Umbilical cord (tissue), 2 donors: ENCODE measurements around the gene KRTAP23-1. TPM values are rescaled to one million over a fixed set of nuclear protein-coding genes. Genes with fewer than 3 reads are reported as not detected.

Experiments used
- DNase-seq: peaks from one replicate; pipeline ENCODE4 v3.0.0-alpha.2; 2015; ENCODE audit warnings: low spot score
- total RNA-seq: library from RNA; depleted of rRNA; stranded (reverse); fragments of >200 nt; gene quantifications from one replicate; pipeline ENCODE4 v1.2.3, GENCODE V29; 2014; ENCODE audit warnings: low replicate concordance; ENCODE audit not compliant: insufficient read depth

KRTAP23-1 gene, protein sequence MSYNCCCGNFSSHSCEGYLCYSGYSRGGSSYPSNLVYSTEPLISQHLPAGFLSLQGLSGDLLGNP
- not detected for total RNA-seq

DNA sequence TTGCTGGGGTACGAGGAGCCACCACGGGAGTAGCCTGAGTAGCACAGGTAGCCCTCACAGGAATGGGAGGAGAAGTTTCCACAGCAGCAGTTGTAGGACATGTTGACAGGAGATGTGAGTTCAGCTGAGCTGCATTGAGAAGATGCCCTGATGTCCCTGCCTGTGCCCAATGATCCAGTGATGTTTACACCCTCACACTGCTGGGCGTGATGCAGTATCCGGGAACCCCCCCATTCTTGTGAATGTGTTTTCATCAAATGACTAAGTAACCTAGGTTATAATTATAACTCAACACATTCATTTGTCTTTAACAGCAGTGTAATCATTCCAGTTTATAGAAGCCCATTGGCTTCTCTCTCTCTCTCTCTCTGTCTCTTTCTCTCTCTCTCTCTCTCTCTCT lies at the start of gene KRTAP23-1:
Gene KRTAP23-1, minus strand, starts transcription at position 101 of the 400 bp plus-strand sequence. Its CDS starts 0 bp downstream, at position 101.
- DNase-seq, result no peak

DNA sequence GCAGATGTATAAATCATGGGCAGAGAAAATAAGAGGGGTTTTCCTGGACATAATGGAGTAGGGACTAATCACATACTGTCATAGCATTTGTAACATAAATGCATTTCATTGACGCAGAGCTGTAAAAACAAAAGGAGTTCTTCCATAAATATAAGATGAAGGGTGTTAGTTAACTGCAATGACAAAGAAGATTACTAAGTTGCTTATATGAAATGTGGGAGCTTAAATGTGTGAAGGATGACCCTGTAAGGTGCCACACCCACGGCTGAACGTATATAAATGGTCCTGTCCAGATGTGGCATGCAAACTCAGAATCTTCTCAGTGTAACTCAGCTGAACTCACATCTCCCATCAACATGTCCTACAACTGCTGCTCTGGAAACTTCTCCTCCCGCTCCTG lies 47.3 kb upstream of the KRTAP23-1 start, which contains the start of gene KRTAP13-1:
Gene KRTAP13-1, plus strand, starts transcription at position 301 of the 400 bp plus-strand sequence. Its CDS starts 56 bp downstream, at position 357.
- no peak for DNase-seq

DNA sequence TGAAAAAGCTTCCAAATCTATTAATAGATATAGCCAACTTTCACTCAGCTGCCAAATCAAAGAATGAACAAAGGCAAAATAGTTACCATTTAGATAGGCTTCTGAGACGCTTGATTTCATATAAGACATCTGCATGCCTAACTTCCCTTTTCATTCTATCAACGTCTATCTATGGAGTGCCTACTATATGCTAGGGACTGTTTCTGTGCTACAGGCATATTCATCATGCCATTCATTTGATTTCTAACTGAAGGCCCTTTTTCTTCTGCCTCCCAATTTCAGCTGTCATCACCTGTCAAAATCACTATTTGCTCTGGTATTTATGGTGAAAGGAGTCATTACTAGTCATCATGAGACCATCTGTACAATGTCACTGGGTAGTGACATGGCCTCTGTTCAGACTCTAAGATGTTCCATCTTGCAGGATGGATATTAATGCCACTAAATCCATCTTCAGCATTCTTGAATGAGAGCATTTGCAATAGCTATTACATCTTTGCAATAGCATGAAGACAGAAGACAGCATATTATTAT lies 43.2 kb upstream of the KRTAP23-1 start:
- DNase-seq, result peak; percentile 8

DNA sequence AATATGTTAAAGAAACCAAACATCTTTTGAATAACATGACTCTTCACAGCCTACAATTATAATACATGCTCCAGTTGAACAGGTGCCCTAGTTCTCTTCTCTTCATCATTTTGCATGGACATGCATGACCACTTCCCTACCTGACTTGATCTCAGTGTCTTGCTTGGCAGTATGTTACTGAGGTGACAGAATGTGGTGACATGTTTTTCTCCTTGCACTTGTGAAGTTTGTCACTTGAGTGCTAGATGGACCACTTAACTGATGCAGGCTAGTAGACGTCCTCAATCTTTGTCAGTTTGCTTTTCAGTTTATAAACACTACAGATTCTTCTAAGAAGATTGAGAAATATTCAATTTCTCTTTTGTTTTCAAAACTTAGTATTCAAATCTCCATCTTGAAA lies 33.8 kb upstream of the KRTAP23-1 start:
- DNase-seq, result no peak

DNA sequence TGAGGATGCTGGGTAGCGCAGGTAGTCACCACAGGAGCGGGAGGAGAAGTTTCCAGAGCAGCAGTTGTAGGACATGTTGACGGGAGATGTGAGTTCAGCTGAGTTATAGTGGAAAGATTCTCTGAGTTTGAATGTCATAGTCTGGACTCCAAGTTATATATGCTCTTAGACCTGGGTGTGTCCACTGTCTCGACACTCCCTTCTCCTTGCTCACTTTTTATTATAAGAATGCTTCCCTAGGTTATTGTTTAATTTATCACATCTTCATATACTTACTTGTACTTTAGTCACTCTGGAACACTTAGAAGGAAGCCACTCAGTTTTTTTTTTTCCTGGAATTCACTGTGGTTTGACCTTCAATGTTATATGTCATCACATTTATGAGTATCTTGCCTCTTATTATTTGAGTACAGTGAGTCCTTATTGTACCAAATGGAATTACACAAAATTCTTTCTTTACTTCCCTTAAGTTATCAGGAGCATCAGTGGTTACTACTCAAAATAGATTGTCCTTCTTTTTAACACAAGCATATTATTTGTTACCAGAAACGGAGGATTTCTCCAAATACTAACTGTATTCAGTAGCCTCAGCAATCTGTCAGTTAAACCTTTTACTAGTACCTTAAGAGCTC lies 23.8 kb upstream of the KRTAP23-1 start, which contains the start of gene KRTAP13-2:
Gene KRTAP13-2, minus strand, starts transcription at position 133 of the 632 bp plus-strand sequence. Its CDS starts 58 bp downstream, at position 75.
- DNase-seq, result no peak

DNA sequence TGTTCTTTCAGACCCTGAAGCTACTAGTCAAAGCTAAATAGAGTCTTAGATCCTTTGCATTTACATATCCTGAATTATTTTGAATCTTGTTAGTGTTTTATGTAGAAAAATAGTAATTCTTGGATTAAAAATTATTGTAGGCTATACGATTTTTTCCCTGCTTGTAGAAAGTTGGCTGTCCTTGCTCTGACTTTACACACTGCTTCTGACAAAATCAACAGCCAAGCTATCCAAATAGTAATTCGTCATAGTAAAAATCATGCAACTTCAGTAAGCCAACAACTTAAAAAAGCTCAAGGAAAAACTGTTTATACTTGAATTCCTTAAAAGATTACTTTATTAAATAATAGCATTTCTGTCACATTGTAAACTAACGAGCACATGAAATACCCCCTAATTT lies 7.5 kb upstream of the KRTAP23-1 start:
- no peak for DNase-seq

DNA sequence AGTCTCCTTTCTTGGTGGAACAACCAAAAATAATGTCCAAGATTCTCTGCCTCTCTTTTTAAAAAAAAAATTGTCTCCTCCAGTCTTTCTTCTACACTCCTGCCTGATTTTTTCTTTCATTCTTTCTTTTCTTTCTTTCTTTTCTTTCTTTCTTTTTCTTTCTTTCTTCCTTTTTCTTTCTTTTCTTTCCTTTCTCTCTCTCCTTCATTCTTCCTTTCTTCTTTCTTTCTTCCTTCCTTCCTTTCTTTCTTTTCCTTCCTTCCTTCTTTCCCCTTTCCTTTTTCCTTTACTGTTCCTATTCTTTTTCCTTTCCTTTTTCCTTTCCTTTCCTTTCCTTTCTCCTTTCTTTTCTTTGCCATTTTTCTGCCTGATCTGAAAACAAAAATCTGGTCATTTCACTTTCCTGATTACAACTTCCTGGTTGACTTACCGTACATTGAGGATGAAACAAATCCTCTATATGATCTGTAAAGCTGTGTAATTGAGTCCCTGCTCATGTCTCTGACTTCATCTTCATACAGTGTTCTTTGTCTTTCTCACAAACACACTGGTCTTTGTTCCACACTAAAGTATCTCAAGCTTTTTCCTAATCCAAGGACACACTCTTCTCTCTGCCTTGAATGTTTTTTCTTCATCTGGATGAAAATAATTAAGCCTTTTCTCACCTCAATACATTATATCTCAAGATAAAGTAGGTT lies 6.1 kb upstream of the KRTAP23-1 start:
- DNase-seq, result no peak

DNA sequence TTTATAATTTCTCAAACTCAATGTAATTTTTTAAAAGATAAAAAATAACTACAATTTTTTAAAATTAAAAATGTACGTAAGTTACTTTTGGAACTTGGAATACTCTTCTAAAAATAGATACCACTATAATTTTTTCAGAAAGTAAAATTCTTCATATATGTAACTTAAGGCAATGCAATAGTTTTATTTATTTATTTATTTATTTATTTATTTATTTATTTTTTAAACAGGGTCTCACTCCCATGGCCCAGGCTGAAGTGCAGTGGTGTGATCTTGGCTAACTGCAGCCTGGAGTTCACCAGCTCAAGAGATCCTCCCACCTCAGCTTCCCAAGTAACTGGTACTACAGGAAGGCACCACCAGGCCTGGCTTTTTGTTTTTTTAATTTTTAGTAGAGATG lies 3.1 kb upstream of the KRTAP23-1 start:
- no peak for DNase-seq

DNA sequence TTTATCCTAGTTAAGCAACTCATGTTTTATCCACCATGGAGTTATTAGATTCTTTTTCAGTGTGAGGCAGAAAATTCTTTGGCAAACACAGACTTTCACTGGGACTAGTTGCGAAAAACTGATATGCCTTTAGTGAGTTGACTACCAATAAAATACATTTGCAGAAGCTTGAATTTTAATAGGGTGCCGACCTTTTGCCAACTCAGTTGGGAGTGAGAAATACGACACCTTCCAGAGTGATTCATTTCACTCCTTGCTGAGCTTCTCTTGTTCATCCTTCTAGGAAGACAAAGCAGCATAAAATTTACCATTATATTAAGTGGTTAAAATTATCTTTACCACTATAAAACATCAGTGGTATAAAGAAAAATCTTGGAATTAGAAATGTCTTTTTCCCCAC lies 1.2 kb upstream of the KRTAP23-1 start:
- no peak for DNase-seq

DNA sequence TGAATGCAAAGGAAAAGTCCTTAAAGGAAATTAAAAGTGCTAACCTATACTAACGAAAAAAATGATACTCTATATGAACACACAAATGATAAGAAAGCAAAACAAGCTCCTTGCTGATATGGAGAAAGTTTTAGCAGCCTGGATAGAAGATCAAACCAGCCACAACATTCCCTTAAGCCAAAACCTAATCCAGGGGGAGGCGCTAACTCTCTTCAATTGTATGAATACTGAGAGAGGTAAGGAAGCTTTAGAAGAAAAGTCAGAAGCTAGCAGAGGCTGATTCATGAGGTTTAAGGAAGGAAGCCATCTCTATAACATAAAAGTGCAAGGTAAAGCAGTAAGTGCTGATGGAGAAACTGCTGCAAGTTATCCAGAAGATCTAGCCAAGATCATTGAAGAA lies 3.4 kb downstream of the KRTAP23-1 start:
- no peak for DNase-seq

DNA sequence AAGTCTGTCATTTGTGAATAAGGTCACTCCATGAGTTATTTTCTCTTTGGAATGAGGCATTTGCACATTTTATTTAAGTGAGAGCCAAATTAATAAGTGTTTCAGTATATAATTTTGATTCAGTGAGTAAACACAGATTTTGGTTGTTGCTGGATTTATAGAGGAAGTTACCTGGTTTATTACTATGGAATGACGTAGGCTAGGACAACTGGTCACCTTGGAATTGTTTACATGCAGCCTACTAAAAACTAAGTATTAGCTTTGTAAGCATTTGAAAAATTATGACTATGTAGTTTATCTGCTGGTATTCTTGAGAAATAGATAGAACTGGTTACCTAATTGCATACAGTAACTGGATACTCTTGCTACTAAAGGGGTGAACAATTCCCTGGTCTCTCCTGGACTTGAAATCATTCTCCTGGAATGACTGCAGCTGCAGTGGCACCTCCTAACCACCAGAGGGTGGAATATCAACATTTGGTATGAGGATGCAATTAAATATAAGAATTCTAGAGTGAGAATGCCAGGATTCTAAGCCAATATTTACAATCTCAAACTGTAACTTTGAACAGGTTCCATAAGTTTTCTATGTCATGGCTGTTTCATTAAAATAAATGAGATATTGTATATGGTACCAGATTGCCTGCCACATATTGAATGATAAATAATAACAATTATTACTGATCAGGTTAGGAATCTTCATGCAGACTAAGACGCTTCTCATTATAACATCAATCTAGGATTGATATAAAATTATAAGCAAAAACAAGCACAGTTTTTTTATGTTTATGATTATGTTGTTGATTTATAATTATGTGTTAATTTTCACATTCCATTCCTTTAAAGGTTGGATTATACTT lies 7.5 kb downstream of the KRTAP23-1 start:
- peak; percentile 20 for DNase-seq

DNA sequence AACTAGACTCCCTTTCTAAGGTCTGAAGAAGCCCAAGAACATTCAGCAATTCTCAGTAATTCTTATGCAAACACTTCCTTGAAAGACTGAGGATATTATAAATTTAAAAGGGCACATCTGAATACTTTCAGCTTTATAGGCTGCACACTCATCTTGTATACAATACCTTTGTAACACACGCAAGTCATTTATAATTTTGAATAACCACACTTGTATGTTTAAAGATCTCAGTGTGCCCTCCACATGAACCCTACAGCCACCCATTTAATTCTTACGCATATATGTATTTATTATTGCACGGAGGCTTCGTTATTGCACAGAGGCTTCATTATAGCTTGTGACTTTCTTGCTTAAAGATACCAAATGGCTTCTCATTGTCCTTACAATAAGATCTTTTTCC lies 9.7 kb downstream of the KRTAP23-1 start:
- no peak for DNase-seq

DNA sequence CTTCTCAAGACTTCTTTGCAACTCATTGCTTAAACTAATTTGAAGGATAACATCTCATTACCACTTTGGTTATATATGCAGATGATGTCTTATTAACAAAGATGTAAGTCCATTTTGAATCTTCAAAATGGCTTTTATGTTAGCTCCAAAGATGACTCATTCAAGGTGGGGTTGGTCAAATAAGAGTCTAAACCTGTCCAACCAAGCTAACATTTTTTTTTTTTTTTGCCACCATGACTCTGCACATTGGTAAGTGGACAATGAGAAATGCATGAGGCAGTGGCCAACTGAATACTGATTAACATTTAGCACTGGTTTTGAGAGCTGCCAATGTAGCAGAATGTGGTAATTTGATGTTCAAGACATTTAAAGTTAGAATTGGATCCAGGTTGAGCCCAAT lies 10.6 kb downstream of the KRTAP23-1 start:
- DNase-seq, result no peak

DNA sequence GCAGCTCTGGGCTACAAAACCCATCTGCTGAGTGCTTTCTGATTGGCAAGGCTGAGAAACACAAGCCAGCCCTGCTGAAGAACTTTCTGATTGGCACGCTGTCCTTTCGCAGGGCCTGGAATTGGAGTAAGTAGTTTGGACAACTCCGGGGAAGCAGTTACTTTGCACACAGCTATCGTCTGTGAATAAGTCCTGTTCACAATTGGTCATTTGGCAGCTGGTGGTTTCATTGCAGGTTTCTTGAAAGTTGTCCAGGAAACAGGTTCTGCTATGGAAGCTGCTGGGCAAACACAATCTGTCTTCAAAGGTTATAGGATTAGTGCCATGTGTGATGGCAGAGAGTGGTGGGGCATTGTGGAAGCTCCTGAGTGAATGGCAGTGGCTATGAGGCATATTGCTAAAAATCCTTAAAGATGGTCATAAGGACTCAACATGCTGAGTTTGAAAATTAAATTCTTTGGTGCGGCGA lies 11.1 kb downstream of the KRTAP23-1 start, which contains the start of gene KRTAP27-1:
Gene KRTAP27-1, minus strand, starts transcription at position 419 of the 469 bp plus-strand sequence. Its CDS starts 26 bp downstream, at position 393.
- no peak for DNase-seq

DNA sequence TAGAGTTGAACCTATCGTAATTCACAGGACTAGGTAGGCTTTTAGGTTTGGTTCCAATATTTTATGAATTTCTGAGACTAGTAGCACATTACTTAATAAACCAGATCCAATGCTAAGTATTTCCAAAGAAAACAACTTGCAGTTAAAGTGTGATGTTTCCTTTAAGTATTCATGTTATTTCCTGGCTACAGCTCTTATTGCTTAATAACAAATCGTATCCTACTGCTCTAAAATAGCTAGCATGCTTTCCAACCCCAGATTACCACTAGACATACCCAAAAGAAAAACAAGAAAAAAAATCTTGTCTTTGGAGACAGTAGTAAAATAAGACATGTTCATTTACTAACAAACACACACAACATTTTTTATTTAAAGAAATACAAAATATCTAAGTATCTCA lies 11.8 kb downstream of the KRTAP23-1 start:
- peak; percentile 27 for DNase-seq

DNA sequence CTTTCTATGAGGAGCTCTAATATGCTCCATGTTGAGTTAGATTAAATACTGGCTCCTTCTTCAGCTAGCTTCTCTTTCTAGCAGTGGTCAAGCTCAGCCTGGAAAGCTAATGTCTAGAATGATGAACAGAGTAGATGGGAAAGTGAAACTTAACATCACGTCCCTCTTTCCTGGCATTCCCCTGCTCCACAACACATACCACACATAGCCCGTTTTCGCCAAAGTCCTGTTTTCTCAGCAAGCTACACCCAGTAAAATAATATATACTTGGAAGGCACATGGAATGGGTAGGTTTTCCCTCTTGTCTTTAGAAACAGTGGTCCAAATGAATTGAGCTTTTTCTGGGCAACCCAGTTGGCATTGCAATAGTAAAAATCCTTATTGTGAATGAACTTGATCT lies 14.7 kb downstream of the KRTAP23-1 start:
- no peak for DNase-seq

DNA sequence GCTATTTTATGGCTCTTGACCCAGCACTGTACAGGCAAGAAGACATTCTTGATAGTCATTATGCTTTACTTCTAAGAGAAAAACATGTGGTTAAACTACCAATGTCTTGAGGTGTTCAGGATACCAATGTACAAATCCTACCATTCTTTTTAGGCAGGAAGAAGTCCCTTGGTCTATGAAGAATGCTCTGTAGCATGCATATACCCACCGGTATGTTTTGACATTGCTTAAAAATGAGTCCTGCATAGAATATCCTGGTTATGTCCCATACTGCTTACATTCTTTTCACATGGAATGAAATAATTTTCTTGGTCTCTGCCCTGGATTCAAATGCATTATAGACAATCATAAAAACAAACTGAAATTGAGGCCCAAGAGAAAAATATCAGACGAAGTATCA lies 15.7 kb downstream of the KRTAP23-1 start:
- no peak for DNase-seq

DNA sequence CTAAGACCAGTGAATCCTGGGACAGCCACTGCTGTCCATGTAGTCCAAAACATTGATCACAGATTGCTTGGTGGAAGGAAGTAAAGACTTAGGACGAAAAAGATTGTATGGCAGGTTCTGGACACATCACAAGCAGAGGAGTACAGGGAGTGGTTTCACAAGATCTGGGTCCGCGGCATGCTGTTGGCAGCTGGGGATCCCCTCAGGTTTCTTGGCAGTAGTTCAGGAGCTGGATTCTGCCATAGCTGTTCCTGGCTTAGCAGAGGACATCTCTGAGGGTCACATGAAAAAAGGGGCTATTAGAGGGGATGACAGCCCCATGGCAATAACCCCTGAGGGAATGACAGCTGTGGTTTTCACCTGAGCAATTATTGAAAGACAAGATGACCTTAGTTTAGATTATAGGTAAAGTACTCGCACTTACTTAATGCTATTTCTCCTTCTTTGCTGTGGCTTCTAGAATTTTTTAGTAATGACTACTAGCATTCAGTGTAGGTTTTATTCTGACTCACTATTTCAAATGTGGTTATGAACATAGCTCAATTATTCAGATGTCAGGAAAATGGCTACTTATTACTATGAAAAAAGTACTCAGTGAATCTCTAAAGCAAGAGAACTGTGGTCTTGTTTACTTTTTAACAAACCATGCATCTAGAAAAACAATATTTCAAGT lies 19.1 kb downstream of the KRTAP23-1 start:
- no peak for DNase-seq

DNA sequence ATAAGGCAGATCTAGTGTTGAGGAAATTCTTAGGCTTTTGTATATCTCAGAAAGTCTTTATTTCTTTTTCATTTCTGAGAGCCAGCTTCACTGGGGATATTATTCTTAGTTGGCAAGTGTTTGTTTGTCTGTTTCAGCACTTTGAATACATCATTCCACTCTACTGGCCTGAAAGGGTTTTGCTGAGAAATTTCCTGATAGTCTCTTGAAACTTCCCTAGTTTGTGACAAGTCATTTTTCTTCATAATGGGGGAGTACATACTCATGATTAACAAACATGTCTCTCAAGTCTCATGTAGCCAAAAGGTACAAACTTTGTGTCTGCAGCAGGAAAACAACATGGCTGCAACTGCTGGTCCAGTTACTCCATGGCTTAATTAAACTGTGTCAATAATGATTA lies 22.0 kb downstream of the KRTAP23-1 start:
- no peak for DNase-seq

DNA sequence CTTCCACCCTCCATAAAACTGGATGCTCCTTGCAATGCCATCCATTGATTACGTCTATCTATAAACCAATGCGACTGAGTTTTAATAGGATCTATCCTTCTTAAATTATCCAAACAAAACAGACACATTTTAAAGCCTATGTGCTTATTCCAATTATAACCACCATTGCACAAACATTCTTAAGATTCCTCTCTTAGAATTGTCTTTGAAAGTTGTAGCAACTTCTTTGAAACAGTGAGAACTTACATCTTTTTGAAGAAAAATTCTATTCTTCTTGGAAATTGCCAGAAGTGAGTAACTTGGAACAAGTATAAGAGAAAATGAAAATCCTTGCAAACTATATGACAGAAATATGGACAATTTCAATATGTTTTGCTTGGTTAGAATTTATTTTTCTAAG lies 28.2 kb downstream of the KRTAP23-1 start, which contains the start of gene KRTAP26-1:
Gene KRTAP26-1, minus strand, starts transcription at position 101 of the 400 bp plus-strand sequence. CDS start 280 bp downstream, outside the sequence.
- no peak for DNase-seq

DNA sequence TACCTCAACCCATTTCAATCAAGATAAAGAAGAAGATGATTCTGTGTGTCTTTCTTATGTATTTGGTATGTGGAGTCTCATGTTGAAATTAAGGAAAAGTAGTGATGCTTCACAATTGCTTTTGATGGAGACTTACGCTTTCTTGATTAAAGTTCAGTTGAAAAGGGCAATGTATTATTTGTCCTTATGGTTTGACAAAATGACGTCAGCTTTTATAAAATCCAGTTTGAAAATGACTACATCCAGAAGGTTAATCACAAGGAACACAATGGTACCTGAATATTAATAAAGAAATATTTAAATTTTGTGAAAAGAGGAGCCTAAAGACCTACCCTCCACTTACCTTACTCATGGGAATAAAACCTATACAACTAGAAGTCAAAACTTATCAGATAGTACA lies 32.7 kb downstream of the KRTAP23-1 start:
- DNase-seq, result no peak
